OCI-LY1 (cell line): ENCODE data around the gene FAU.

Source experiments
- H2AFZ ChIP-seq: fragments of 200-600 bp; sonication (generic), shearing (Covaris generic); 2 replicates; pipeline ENCODE4 v1.6.0; 2014; ENCODE audit warnings: antibody characterized with exemption, mild to moderate bottlenecking, low read length
- H3F3A ChIP-seq: fragments of 200-600 bp; sonication (generic), shearing (Covaris generic); 2 replicates; pipeline ENCODE4 v1.6.0; 2014; ENCODE audit warnings: mild to moderate bottlenecking, antibody characterized with exemption, low read length, moderate library complexity; ENCODE audit not compliant: insufficient read depth
- H3K27ac ChIP-seq: fragments of 200-600 bp; sonication (generic); 2 replicates; pipeline ENCODE4 v1.5.1; 2014; ENCODE audit warnings: low read length, mixed run types, mild to moderate bottlenecking, low read depth; ENCODE audit not compliant: poor library complexity, severe bottlenecking
- H3K27me3 ChIP-seq: fragments of 200-600 bp; sonication (generic); 2 replicates; pipeline ENCODE4 v1.6.0; 2014; ENCODE audit warnings: antibody characterized with exemption, mild to moderate bottlenecking, low read length, moderate library complexity; ENCODE audit not compliant: insufficient read depth
- H3K36me3 ChIP-seq: fragments of 200-600 bp; sonication (generic); 2 replicates; pipeline ENCODE4 v1.6.1; 2014; ENCODE audit warnings: mild to moderate bottlenecking, antibody characterized with exemption, low read length, moderate library complexity, mixed read lengths; ENCODE audit not compliant: insufficient read depth
- H3K4me1 ChIP-seq: fragments of 200-600 bp; sonication (generic); 2 replicates; pipeline ENCODE4 v1.5.1; 2014; ENCODE audit warnings: mild to moderate bottlenecking, low read length, moderate library complexity; ENCODE audit not compliant: insufficient read depth, severe bottlenecking
- H3K4me2 ChIP-seq: fragments of 200-600 bp; sonication (generic), shearing (Covaris generic); 2 replicates; pipeline ENCODE4 v1.6.1; 2014; ENCODE audit warnings: low read length
- H3K4me3 ChIP-seq: fragments of 200-600 bp; sonication (generic); 2 replicates; pipeline ENCODE4 v1.5.1; 2014; ENCODE audit warnings: low read length, low read depth, mild to moderate bottlenecking, mixed read lengths; ENCODE audit not compliant: poor library complexity, severe bottlenecking
- H3K79me2 ChIP-seq: fragments of 200-600 bp; shearing (Covaris generic); 2 replicates; pipeline ENCODE4 v1.6.1; 2016; ENCODE audit warnings: mixed run types, low read length, mixed read lengths; ENCODE audit not compliant: insufficient read depth
- H3K9ac ChIP-seq: fragments of 200-600 bp; sonication (generic), shearing (Covaris generic); 2 replicates; pipeline ENCODE4 v1.6.1; 2014; ENCODE audit warnings: mild to moderate bottlenecking, low read length, mixed read lengths
- H3K9me2 ChIP-seq: fragments of 200-600 bp; sonication (generic), shearing (Covaris generic); 2 replicates; pipeline ENCODE4 v1.6.1; 2014; ENCODE audit warnings: low read depth, mild to moderate bottlenecking, low read length, mixed read lengths
- H3K9me3 ChIP-seq: fragments of 200-600 bp; shearing (Covaris generic); 2 replicates; pipeline ENCODE4 v1.6.1; 2014; ENCODE audit warnings: low read length, mixed read lengths
- H4K20me1 ChIP-seq: fragments of 200-600 bp; sonication (generic), shearing (Covaris generic); 2 replicates; pipeline ENCODE4 v1.6.0; 2016; ENCODE audit warnings: mild to moderate bottlenecking, low read length; ENCODE audit not compliant: insufficient read depth
- EZH2 ChIP-seq: fragments of 200-600 bp; sonication (generic), shearing (Covaris generic); IDR thresholded peaks from 2 replicates; pipeline ENCODE4 v1.8.0; 2017; ENCODE audit warnings: borderline replicate concordance, mixed run types, mild to moderate bottlenecking, antibody characterized with exemption, low read length, moderate library complexity, mixed read lengths
- TF ChIP-seq, protein P1 (sequence below): fragments of 200-600 bp; sonication (generic), shearing (Covaris generic); IDR thresholded peaks from 2 replicates; pipeline ENCODE4 v1.5.1; 2017; ENCODE audit warnings: mild to moderate bottlenecking, antibody characterized with exemption, low read length, moderate library complexity, mixed read lengths

The FAU gene

GRCh38 chr11:65104628-65105027 is 17.3 kb downstream of the FAU start:
- Histone ChIP-seq H3K4me3 (no peak overlapping the region), H4K20me1 (no peaks in the 10 kb centered on the region), H3K27ac (no peak overlapping the region), H3K4me2 (no peak overlapping the region), H3K4me1 (no peaks in the 10 kb centered on the region), H3F3A (no peaks in the 10 kb centered on the region), H3K36me3 (peaks cover 23% of the 10 kb centered on the region; the same call in 1 of the 2 replicates), H3K9me2 (no peaks in the 10 kb centered on the region), H2AFZ (no peak overlapping the region), H3K9me3 (no peaks in the 10 kb centered on the region), H3K79me2 (no peaks in the 10 kb centered on the region; the same call in 1 of the 2 replicates), H3K27me3 (no peaks in the 10 kb centered on the region), H3K9ac (no peak overlapping the region)
- TF ChIP-seq EZH2, result no peak
- TF ChIP-seq, protein P1, sequence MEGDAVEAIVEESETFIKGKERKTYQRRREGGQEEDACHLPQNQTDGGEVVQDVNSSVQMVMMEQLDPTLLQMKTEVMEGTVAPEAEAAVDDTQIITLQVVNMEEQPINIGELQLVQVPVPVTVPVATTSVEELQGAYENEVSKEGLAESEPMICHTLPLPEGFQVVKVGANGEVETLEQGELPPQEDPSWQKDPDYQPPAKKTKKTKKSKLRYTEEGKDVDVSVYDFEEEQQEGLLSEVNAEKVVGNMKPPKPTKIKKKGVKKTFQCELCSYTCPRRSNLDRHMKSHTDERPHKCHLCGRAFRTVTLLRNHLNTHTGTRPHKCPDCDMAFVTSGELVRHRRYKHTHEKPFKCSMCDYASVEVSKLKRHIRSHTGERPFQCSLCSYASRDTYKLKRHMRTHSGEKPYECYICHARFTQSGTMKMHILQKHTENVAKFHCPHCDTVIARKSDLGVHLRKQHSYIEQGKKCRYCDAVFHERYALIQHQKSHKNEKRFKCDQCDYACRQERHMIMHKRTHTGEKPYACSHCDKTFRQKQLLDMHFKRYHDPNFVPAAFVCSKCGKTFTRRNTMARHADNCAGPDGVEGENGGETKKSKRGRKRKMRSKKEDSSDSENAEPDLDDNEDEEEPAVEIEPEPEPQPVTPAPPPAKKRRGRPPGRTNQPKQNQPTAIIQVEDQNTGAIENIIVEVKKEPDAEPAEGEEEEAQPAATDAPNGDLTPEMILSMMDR, result no peak

DNA sequence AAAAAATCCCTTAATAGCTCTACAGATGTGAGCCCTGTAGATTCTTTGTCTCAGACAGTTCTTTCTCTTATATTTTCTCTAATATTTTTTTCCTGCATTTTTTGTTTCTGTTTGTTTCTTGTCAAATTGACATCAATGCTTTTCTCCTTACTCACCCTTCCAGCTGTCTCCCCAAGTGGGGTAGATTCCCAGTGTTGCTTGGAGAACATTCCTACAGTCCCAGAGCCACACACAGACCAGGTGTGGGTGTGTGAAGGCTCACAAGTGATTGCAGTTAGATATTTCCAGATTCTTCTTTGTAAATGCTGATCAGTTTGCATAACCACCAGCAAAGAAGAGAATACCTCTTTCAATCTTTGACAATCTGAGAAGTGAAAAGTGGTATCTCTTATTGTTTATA is 18.5 kb downstream of the FAU start:
- H3K9ac ChIP-seq, result no peak overlapping the region
- H3K9me3 ChIP-seq, result no peaks in the 10 kb centered on the region
- peaks cover 17% of the 10 kb centered on the region; the same call in 1 of the 2 replicates for H3K36me3 ChIP-seq
- no peak overlapping the region for H3K27ac ChIP-seq
- no peaks in the 10 kb centered on the region for H4K20me1 ChIP-seq
- no peak overlapping the region for H3K4me3 ChIP-seq
- no peak for TF ChIP-seq EZH2
- TF ChIP-seq, protein P1, result no peak
- H3K79me2 ChIP-seq, result no peaks in the 10 kb centered on the region; the same call in 1 of the 2 replicates
- H3K9me2 ChIP-seq, result no peaks in the 10 kb centered on the region
- no peaks in the 10 kb centered on the region for H3K4me1 ChIP-seq
- no peak overlapping the region for H2AFZ ChIP-seq
- no peaks in the 10 kb centered on the region for H3K27me3 ChIP-seq
- H3K4me2 ChIP-seq, result no peak overlapping the region
- no peaks in the 10 kb centered on the region for H3F3A ChIP-seq

- H3K9me3 ChIP-seq, result no peaks in the 10 kb centered on the region
- no peak overlapping the region for H3K4me3 ChIP-seq
- H3K4me1 ChIP-seq, result peaks cover under 1% of the 10 kb centered on the region
- H4K20me1 ChIP-seq, result no peaks in the 10 kb centered on the region
- no peak overlapping the region for H3K4me2 ChIP-seq
- H3K9ac ChIP-seq, result no peak overlapping the region
- no peak overlapping the region for H2AFZ ChIP-seq
- no peak overlapping the region for H3K27ac ChIP-seq
- peaks cover 21% of the 10 kb centered on the region; the same call in 1 of the 2 replicates for H3K36me3 ChIP-seq
- TF ChIP-seq EZH2, result no peak
- TF ChIP-seq, protein P1, result no peak
- no peaks in the 10 kb centered on the region for H3K27me3 ChIP-seq
- H3K79me2 ChIP-seq, result no peaks in the 10 kb centered on the region; the same call in 1 of the 2 replicates
- no peaks in the 10 kb centered on the region for H3F3A ChIP-seq
- H3K9me2 ChIP-seq, result no peaks in the 10 kb centered on the region
Observed at GRCh38 chr11:65102142-65103095, 19.5 kb downstream of the FAU start.
